Activated naive CD4-positive, alpha-beta T cell treated with anti-CD3 and anti-CD28 coated beads for 36 hours (primary cell): Measurements from ENCODE around the gene FTCD. TPM values are rescaled to one million over a fixed set of nuclear protein-coding genes. Genes with fewer than 3 reads are reported as not detected.
"Not testable (repeated sequence)": the region's sequence is repeated elsewhere in the genome, so short reads cannot be mapped to it uniquely, and the experiment has no call there.

Experiments
- CTCF ChIA-PET: fragments of 350-600 bp; sonication (Branson Sonifier 250); formaldehyde crosslinking; loops from one replicate; lab custom pipeline; 2021; ENCODE audit warnings: antibody characterized with exemption; lab: Charles Lee
- DNase-seq: peaks from one replicate; pipeline ENCODE4 v3.0.0-alpha.2; 2020
- H3K27ac Mint-ChIP-seq: one replicate; pipeline ENCODE4 v1.8.0; 2021; ENCODE audit warnings: mild to moderate bottlenecking, mixed read lengths
- H3K27me3 Mint-ChIP-seq: one replicate; pipeline ENCODE4 v1.8.0; 2021; ENCODE audit warnings: low read depth, mixed read lengths
- H3K36me3 Mint-ChIP-seq: one replicate; pipeline ENCODE4 v1.8.0; 2021; ENCODE audit warnings: low read depth, mixed read lengths
- H3K4me1 Mint-ChIP-seq: one replicate; pipeline ENCODE4 v1.8.0; 2021; ENCODE audit warnings: low read depth, mixed read lengths
- H3K4me3 Mint-ChIP-seq: one replicate; pipeline ENCODE4 v1.8.0; 2021; ENCODE audit warnings: mild to moderate bottlenecking, moderate library complexity, mixed read lengths
- H3K9me3 Mint-ChIP-seq: one replicate; pipeline ENCODE4 v1.8.0; 2021; ENCODE audit warnings: mixed read lengths
- intact Hi-C: fragments of 100-400 bp; cut with micrococcal nuclease; formaldehyde crosslinking; loops from one replicate; pipeline ENCODE4 v1.15.1; 2023
- total RNA-seq, 2 experiments: library from RNA; stranded (reverse); gene quantifications; one replicate each; pipeline ENCODE4 v1.2.3, GENCODE V29; 2021

Gene FTCD
- total RNA-seq, 2 experiments from 2014 or later, result not detected

- H3K4me3 Mint-ChIP-seq, result no peak overlapping the region
- no peaks in the 10 kb centered on the region for H3K9me3 Mint-ChIP-seq
- no peaks in the 10 kb centered on the region for H3K36me3 Mint-ChIP-seq
- no peak overlapping the region for H3K27ac Mint-ChIP-seq
- H3K27me3 Mint-ChIP-seq, result no peaks in the 10 kb centered on the region
- intact Hi-C loops, result no loop called here
- no peak for DNase-seq
- CTCF ChIA-PET, result interaction anchor here (0.7 to 2.0 kb wide), 7 partner anchors 9 to 234 kb away, joined by 3 to 7 read pairs (median 4); no protein-coding TSS in a partner anchor
- peaks cover 2% of the 10 kb centered on the region for H3K4me1 Mint-ChIP-seq
Measured at GRCh38 chr21:46151989-46152926, 3.1 kb downstream of the FTCD start.

GRCh38 chr21:46151261-46151988, 4.0 kb downstream of the FTCD start:
- no peaks in the 10 kb centered on the region for H3K27me3 Mint-ChIP-seq
- no peak overlapping the region for H3K4me3 Mint-ChIP-seq
- H3K36me3 Mint-ChIP-seq, result no peaks in the 10 kb centered on the region
- DNase-seq, result no peak
- H3K9me3 Mint-ChIP-seq, result no peaks in the 10 kb centered on the region
- intact Hi-C loops, result no loop called here
- CTCF ChIA-PET, result no interaction called here
- peaks cover 2% of the 10 kb centered on the region for H3K4me1 Mint-ChIP-seq
- no peak overlapping the region for H3K27ac Mint-ChIP-seq

GRCh38 chr21:46150491-46151121, 4.8 kb downstream of the FTCD start:
- H3K36me3 Mint-ChIP-seq, result no peaks in the 10 kb centered on the region
- H3K4me3 Mint-ChIP-seq, result no peak overlapping the region
- DNase-seq, result peak; percentile 3
- H3K27me3 Mint-ChIP-seq, result no peaks in the 10 kb centered on the region
- intact Hi-C loops, result no loop called here
- H3K4me1 Mint-ChIP-seq, result peaks cover 2% of the 10 kb centered on the region
- CTCF ChIA-PET, result no interaction called here
- H3K9me3 Mint-ChIP-seq, result no peaks in the 10 kb centered on the region
- no peak overlapping the region for H3K27ac Mint-ChIP-seq

GRCh38 chr21:46150073-46150472, 5.3 kb downstream of the FTCD start:
- CTCF ChIA-PET, result interaction anchor here (0.7 kb wide), 1 partner anchor 181 kb away, joined by 3 read pairs; no protein-coding TSS in a partner anchor
- H3K27me3 Mint-ChIP-seq, result no peaks in the 10 kb centered on the region
- intact Hi-C loops, result no loop called here
- H3K27ac Mint-ChIP-seq, result no peak overlapping the region
- DNase-seq, result peak; percentile 2
- peaks cover 2% of the 10 kb centered on the region for H3K4me1 Mint-ChIP-seq
- H3K36me3 Mint-ChIP-seq, result no peaks in the 10 kb centered on the region
- H3K4me3 Mint-ChIP-seq, result no peak overlapping the region
- H3K9me3 Mint-ChIP-seq, result no peaks in the 10 kb centered on the region

GRCh38 chr21:46149205-46149901, 6.0 kb downstream of the FTCD start:
- intact Hi-C loops, result no loop called here
- Mint-ChIP-seq H3K4me3 (no peak overlapping the region), H3K27ac (no peak overlapping the region), H3K9me3 (no peaks in the 10 kb centered on the region), H3K27me3 (no peaks in the 10 kb centered on the region), H3K36me3 (no peaks in the 10 kb centered on the region), H3K4me1 (peaks cover 5% of the 10 kb centered on the region)
- CTCF ChIA-PET, result interaction anchor here (0.7 kb wide), 2 partner anchors 182 to 706 kb away, joined by 3 read pairs; no protein-coding TSS in a partner anchor
- DNase-seq, result no peak

DNA sequence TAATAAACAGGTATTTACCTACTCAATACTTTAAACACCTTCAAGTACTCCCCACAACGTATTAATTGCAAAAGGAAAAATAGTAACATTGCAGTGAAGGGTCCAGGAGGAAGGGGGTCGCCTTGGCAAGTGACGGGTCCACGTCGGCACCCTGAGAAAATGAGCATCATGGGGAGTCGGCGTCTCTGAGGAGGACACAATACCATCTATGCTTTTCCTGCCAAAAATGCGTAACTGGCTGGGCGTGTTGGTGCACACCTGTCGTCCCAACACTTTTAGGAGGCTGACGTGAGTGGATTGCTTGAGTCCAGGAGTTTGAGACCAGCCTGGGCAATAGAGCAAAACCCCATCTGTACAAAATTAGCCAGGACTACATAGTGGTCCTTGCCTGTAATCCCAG, 7.3 kb downstream of the FTCD start:
- Mint-ChIP-seq H3K27ac (no peak overlapping the region), H3K36me3 (no peaks in the 10 kb centered on the region), H3K4me1 (peaks cover 13% of the 10 kb centered on the region), H3K4me3 (no peak overlapping the region), H3K9me3 (no peaks in the 10 kb centered on the region), H3K27me3 (no peaks in the 10 kb centered on the region)
- intact Hi-C loops, result no loop called here
- CTCF ChIA-PET, result no interaction called here
- DNase-seq, result no peak

- H3K27ac Mint-ChIP-seq, H3K4me3 Mint-ChIP-seq, CTCF ChIA-PET, H3K36me3 Mint-ChIP-seq, H3K9me3 Mint-ChIP-seq, H3K27me3 Mint-ChIP-seq: not testable (repeated sequence)
- intact Hi-C loops, result loop anchor here (1.0 kb wide), 1 partner anchor 138 kb away; the partner anchor contains the start of gene MCM3AP
- DNase-seq, result peak; percentile 77
- peaks cover 13% of the 10 kb centered on the region for H3K4me1 Mint-ChIP-seq
Measured at GRCh38 chr21:46147429-46147828, 8.0 kb downstream of the FTCD start.

- Mint-ChIP-seq H3K4me1 (peaks cover 13% of the 10 kb centered on the region), H3K9me3 (no peaks in the 10 kb centered on the region), H3K36me3 (no peaks in the 10 kb centered on the region), H3K27me3 (no peaks in the 10 kb centered on the region), H3K4me3 (no peak overlapping the region), H3K27ac (no peak overlapping the region)
- intact Hi-C loops, result loop anchor here (1.0 kb wide), 1 partner anchor 138 kb away; the partner anchor contains the start of gene MCM3AP
- CTCF ChIA-PET, result no interaction called here
- DNase-seq, result no peak
Measured at GRCh38 chr21:46146856-46147255, 8.5 kb downstream of the FTCD start.

- H3K27me3 Mint-ChIP-seq, result no peaks in the 10 kb centered on the region
- H3K36me3 Mint-ChIP-seq, result no peaks in the 10 kb centered on the region
- DNase-seq, result no peak
- CTCF ChIA-PET, result no interaction called here
- H3K4me1 Mint-ChIP-seq, result peaks cover 13% of the 10 kb centered on the region
- no peak overlapping the region for H3K27ac Mint-ChIP-seq
- intact Hi-C loops, result loop anchor here (2.0 kb wide), 2 partner anchors 39 to 313 kb away; partner anchors contain the start of genes DIP2A and SPATC1L
- H3K4me3 Mint-ChIP-seq, result no peak overlapping the region
- H3K9me3 Mint-ChIP-seq, result no peaks in the 10 kb centered on the region
Measured at GRCh38 chr21:46145840-46146691, 9.3 kb downstream of the FTCD start.

GRCh38 chr21:46145159-46145839, 10.1 kb downstream of the FTCD start:
- Mint-ChIP-seq H3K4me1 (peaks cover 13% of the 10 kb centered on the region), H3K27ac (no peak overlapping the region), H3K9me3 (no peaks in the 10 kb centered on the region), H3K36me3 (no peaks in the 10 kb centered on the region), H3K4me3 (no peak overlapping the region), H3K27me3 (no peaks in the 10 kb centered on the region)
- no peak for DNase-seq
- CTCF ChIA-PET, result no interaction called here
- intact Hi-C loops, result loop anchor here (2.0 kb wide), 2 partner anchors 40 to 314 kb away; partner anchors contain the start of genes DIP2A and SPATC1L
